ENCODE data around the gene CACNA1G.

The CACNA1G gene

DNA sequence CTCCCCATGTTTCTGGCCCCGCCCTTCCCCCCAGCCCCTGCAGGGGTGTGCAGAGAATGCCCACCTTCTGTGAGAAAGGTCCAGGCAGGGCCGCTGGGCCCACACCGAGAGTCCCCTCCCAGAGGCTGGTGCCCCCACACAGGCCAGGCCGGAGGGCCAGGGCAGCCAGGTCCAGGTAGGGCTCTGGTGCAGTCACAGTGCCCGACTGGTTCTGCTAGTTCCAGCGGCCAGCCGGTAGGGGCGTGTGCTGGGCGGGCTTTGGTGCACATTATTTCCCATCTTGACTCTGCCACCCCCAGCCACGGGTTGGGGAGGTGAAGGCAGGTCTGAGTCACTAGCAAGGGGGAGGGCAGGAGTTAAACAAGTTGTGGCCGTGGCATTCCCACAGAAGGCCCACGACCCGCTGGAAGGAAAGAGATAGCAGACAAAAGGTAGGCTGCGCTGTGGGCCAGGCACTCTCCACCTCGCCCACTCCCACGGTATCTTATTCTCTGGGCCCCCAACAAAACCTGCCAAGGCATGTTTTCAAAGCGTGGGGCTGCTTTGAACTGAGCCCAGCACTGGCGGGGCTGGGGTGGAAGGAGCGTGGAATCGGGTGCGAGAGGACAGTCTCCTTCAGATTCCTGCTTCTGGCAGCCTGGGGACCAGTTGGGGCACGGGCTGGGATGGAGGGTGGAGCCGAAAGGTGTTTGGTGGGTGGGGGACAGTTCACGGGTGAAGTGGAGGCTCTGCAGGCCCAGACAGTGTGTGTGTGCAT, 26.1 kb upstream of the CACNA1G start:
- no peak for DNase-seq

DNA sequence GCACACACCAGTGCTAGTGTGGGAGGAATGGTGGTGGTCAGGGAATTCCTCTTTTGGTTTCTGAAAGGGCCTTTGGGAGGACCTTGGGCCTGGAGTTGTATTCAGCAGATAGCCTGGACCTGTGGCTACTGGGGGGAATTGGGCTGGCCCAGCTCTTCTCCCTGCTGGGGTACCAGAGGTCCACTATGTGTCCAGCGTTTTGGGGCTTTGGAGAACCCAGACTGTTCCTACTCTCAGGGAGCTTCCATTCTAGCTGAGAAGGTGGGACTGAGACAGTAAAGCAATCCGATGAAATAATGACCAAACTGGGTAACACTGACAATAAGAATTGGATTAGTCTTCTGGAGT, 25.6 kb upstream of the CACNA1G start:
- DNase-seq, result no peak

- no peak for DNase-seq
These were observed 25.1 kb upstream of the CACNA1G start for GRCh38 chr17:50535407-50535806.

DNA sequence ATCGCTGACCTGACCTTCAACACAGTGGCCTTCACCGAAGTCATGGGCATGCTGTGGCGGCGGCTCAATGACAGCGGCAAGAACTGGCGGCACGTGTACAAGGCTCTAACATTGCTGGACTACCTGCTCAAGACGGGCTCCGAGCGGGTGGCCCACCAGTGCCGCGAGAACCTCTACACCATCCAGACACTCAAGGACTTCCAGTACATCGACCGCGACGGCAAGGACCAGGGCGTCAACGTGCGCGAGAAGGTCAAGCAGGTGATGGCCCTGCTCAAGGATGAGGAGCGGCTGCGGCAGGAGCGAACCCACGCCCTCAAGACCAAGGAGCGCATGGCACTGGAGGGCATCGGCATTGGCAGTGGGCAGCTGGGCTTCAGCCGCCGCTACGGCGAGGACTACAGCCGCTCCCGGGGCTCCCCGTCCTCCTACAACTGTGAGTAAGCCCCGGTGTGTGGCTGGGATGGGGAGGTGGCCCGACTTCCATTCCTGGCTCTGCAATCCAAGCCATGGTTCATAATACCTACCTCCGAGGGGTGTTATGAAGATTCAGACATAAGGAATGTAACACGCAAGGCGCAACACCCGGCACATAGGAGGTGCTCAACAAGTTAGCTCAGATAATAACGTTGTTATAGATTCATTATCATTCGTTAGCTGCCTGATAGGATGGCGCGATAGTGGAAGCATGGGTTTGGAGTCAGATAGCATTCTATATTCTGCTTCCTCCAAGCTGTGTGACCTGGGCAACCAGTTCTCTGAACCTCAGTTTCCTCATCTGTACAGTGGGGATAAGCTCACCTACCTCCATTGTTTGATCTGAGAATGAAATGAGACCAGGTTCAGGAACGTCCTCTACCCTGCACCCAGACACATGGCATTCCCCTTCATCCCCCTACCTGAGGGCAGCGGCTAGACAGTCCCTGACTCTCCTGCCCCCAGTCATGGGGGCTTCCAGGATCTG, 23.6 kb upstream of the CACNA1G start:
- DNase-seq, result no peak

DNA sequence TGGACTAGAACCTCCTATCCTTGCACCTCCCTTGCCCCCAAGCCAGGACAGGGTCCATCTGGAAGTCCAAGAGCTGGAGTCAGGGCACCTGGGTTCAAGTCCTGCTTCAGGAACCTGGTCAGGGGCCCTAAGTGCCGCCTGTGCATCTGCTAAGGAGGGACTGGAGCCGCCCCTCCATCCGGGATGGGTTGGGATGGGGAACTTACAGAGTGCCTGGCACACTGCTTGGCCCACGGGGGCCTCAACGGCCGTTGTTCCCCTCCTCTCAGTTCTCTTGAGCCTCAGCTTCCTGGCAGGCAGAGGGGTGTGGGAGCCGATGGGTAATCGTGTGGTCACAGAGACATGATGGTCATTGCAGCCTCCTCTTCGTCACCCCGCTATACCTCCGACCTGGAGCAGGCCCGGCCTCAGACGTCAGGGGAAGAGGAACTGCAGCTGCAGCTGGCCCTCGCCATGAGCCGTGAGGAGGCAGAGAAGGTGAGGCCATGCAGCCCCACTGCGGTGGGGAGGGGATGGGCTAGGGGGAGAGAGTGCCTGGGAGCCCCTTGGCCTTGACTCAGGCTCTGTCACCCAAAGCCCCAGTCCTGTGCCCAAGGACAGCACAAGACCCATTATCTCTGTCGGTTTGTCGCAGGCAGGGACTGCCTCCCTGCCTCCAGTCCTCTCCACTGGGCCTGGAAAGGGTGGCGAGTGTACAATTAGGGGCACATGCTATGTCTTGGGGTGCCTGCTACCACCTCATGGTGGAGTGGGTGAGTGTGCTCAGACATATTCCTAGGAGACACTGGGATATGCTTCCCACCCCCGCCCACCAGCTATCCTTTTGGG, 22.6 kb upstream of the CACNA1G start:
- DNase-seq, result no peak

DNA sequence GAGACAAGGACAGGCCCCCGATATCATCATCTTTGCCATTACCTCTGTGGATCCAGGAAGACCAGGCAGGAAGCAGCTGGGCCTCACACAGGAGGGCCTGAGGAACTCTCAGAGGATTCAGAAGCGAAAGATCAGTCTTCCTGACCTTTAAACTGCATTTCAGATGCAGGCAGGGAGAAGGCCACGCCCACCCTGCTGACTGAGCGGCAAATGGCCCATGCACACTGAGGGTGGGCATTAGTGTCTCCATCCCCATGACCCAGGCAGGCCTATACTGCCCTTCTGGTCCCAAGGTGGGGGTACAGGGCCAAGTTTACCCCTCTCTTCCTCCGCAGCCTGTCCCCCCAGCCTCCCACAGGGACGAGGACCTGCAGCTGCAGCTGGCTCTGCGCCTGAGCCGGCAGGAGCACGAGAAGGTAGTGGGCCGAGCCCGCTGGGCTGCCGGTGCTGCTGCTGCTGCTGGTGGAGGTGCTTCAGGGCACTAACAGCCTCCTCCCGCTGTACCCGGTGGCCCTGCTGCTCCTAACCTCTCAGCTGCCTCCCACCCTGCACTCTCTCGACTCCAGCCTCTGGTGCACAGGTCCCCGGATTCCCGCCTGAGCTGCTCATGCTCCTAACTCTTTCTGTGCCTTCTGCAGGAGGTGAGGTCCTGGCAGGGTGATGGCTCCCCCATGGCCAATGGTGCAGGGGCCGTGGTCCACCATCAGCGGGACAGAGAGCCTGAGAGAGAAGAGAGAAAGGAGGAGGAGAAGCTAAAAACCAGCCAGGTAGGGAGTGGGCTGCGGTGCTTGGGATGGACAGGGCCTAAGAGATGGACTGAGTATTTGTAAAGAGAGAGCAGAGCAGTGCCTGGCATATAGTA, 21.7 kb upstream of the CACNA1G start:
- DNase-seq, result no peak

DNA sequence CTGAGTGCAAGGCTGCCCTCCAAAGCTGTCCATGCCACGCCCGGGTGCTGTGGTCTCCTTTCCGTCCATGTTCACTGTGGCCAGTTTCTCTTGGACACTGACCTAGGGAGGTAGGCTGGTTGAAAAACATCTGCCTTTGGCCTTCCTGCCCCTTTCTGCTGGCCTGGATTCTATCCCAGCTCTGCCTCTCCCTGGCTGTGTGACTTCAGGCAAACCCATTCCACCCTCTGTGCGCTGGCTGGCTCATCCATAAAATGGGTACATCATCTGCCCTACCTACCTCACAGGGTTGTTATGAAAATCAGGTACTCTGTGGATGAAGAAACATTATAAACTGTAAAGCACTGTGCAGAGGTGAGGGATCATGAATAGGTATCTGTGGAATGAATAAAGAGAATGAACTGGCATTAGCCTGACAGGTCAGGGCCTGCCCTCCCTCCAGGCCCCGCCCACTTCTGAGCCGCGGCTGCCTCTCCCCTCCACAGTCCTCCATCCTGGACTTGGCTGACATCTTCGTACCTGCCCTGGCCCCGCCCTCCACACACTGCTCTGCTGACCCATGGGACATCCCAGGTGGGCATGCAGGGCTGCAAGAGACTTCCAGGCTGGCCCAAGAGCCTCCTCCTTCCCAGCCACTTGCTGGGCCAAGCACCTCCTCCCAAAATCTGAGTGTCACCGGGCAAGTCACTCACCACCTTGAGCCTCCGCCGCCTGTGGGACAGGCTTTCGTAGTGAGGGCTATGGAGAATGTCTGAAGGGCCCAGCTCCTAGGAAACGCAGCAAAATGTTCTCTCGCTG, 20.6 kb upstream of the CACNA1G start:
- no peak for DNase-seq

DNA sequence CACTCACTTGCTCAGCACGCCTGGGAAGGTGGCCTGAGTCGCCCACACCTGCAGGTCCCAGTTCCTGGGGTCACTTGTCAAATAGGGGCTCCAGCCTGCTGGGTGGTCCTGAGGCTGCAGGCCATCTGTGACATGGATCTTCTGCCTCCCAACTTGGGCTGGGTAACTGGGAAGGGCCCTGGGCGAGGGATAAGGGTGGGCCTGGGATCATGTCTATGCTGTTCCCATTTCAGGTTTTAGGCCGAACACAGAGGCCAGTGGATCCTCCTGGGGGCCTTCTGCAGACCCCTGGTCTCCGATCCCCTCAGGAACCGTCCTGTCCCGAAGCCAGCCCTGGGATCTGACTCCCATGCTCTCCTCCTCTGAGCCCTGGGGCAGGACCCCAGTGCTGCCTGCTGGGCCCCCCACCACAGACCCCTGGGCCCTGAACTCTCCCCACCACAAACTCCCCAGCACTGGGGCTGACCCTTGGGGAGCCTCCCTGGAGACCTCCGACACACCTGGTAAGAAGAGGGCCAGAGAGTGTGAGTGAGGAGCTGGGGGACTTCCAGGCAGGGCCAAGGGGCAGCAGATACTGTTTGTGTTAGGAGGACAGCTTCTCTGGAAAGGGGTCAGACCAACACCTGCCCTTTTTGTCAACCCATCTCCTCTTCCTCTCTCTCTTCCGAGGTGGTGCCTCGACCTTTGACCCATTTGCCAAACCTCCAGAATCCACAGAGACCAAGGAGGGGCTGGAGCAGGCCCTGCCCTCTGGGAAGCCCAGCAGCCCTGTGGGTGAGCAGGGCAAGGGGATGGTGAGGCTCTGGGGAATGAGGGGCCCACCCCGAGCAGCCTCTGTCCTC, 19.7 kb upstream of the CACNA1G start:
- DNase-seq, result no peak

- no peak for DNase-seq
These were observed 19.2 kb upstream of the CACNA1G start for GRCh38 chr17:50541402-50541715.

DNA sequence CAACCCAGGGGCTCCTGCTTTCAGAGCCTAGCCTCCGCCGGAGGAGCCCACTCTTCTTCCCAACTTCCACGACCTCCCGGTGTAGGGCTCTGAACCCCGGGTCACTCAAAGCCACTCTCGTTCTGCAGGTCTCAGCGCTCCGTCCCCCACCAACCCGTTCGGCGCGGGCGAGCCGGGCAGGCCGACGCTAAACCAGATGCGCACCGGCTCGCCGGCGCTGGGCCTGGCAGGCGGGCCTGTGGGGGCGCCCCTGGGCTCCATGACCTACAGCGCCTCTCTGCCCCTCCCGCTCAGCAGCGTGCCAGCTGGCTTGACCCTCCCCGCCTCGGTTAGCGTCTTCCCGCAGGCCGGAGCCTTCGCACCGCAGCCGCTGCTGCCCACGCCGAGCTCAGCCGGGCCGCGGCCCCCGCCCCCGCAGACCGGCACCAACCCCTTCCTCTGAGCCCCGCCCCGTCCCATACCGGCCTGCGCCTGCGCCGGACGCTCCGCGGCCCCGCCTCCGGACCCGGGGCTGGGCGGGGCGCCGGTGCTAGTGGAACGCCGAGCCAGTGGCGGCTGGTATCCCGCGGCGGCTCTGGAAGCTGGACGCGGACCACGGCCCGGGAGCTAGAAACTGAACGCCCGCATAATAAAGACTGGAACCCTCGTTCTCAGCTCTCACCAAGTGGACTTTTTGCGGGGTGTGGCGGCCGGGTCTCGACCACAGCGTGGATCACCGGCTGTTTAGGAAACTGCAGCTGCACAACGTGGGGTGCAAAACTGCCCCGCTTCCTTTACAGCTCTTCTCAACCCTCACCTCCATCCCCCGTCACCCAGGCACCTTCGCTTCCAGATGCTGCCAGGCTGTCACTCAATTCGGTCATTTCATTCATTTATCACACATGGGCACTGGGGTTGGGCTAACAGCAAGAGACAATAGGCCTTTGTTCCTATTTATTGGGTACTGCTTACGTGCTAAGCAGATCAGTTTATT, 18.5 kb upstream of the CACNA1G start:
- peak; percentile 61 for DNase-seq

DNA sequence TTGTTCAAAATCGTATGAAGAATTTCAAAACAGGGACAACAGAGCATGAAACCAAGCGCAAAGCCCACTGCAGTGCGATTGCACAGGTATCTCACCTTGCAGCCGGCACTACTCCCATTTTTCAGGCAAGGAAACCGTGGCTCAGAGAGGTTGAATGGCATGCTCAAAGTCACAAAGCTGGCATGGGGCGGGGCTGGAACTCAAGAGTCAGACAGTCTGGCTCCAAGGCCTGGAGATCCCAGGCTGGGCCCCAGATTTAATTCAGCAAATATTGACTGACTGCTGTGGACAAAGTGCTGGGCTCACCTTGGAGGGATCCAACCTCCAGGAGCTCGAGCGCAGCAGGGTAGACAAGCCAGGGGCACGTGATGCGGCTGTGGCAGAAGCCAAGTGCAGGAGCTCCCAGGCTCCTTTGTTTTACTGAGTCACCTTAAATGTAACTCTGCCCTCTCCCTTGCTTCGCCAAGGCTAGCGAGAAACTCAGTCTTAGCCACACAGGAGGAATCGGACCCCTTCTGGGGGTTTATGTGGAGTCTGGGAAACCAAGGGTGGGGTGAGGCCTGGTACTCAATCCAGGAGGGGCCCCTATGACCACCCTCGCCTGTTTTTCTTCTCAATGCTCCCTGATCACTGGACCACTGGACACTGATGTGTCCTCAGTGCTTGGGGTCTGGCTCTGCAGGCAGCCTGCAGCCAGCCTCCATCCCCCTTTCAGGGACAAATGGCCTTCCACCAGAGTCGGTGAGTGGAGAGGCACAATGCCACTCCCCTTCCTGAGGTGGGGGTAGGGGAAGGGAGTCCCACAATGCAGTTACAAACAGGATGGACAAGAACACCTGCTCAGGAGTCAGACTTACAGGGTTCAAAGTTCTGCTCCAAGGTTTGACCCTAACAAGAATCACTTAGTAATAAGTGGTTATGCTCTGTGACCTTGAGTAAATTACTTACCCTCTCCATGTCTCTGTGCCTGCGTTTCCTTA, 17.4 kb upstream of the CACNA1G start:
- DNase-seq, result no peak

DNA sequence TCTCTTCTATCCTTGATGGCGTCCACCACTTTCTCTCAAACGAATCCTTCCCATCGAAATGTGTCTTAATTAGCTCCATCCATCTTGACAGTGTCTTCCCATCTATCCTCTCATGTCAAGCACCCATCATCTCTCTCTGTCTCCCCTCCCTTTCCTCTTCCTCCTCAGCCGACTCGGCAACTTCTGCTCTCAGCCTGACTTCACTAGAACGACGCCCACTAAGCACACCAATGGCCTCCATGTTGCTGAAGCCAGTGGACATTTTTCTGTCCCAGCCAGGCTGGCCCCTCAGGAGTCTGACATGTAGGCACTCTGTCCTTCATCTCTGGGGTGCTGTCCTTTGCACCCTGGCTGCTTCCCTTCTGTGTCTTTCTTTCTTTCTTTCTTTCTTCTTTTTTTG, 16.0 kb upstream of the CACNA1G start:
- DNase-seq, result no peak

GRCh38 chr17:50545311-50545710, 15.2 kb upstream of the CACNA1G start:
- DNase-seq, result no peak

- no peak for DNase-seq
These were observed 13.8 kb upstream of the CACNA1G start for GRCh38 chr17:50546701-50547034.

DNA sequence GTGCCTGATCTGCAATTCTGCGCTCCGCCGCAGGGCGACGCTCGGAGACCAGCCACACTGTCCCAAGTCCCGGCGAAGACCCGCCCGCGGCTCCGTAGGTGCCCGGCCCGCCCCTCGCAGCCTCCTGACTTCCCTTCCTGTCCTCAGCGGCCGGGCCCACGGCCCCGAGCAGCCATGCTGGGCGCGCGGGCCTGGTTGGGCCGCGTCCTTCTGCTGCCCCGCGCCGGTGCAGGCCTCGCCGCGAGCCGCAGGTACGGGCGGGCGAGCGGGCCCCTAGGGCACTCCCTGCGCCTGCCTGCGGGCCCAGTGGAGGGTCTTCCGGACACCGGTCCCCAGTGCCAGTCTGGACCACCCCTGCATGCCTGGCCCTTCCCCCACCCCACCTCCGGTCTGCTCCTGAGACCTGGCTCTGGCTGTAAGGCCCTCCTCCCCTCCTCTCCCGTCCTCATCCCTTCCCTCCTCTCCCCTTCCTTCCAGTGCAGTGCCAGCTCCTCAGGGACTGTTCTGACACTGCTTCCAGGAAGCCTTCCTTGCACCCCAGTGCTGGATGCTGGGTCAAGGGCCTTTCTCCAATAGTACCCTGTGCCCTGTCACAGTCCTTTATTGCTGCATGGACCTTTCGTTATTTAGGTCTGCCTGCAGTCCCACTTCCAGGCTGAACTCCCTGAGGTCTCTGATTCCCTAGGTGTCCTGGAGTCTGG, 13.3 kb upstream of the CACNA1G start, which contains the start of gene SPATA20:
TSS of gene SPATA20 (plus strand) at position 140 of the 701 bp plus-strand sequence. CDS start at position 175, 35 bp downstream.
- peak; percentile 86 for DNase-seq

GRCh38 chr17:50547736-50548083, 12.8 kb upstream of the CACNA1G start:
- DNase-seq, result no peak

DNA sequence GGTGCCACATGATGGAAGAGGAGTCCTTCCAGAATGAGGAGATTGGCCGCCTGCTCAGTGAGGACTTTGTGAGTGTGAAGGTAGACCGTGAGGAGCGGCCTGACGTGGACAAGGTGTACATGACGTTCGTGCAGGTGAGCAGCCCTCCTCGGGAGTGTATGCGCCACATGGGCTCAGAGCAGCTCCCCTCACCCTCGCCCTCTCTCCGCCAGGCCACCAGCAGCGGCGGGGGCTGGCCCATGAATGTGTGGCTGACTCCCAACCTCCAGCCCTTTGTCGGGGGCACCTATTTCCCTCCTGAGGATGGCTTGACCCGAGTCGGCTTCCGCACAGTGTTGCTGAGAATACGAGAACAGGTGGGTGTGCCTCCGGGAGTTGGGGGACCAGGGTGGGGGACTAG, 11.7 kb upstream of the CACNA1G start:
- no peak for DNase-seq

Data from DMS79 treated with DMSO at 0.1 percent for 48 hours (cell line).